Left ventricle myocardium inferior (tissue), 1 donor: Measurements from ENCODE around the gene RPN2. TPM values are rescaled to one million over a fixed set of nuclear protein-coding genes. Genes with fewer than 3 reads are reported as not detected.

ENCODE experiments used
- DNase-seq: peaks from one replicate; pipeline ENCODE4 v3.0.0-alpha.2; 2020
- H3K27ac ChIP-seq: fragments of 200-600 bp; replicated peaks from 2 replicates; pipeline ENCODE4 v1.8.0; 2021
- H3K27me3 ChIP-seq: fragments of 200-600 bp; 2 replicates; pipeline ENCODE4 v1.8.0; 2021; ENCODE audit warnings: low read depth
- H3K36me3 ChIP-seq: fragments of 200-600 bp; 2 replicates; pipeline ENCODE4 v1.8.0; 2021
- H3K4me1 ChIP-seq: fragments of 200-600 bp; 2 replicates; pipeline ENCODE4 v1.8.0; 2021
- H3K4me3 ChIP-seq: fragments of 200-600 bp; 2 replicates; pipeline ENCODE4 v1.8.0; 2021; ENCODE audit warnings: mild to moderate bottlenecking, moderate library complexity
- H3K9me3 ChIP-seq: fragments of 200-600 bp; replicated peaks from 2 replicates; pipeline ENCODE4 v1.8.0; 2021
- CTCF ChIP-seq: fragments of 200-600 bp; IDR thresholded peaks from 2 replicates; pipeline ENCODE4 v1.8.0; 2021; ENCODE audit warnings: antibody characterized with exemption, mild to moderate bottlenecking, borderline replicate concordance
- intact Hi-C: fragments of 100-400 bp; cut with micrococcal nuclease; formaldehyde crosslinking; loops from one replicate; pipeline ENCODE4 v1.11.0; 2022
- total RNA-seq: library from RNA; stranded (reverse); fragmentation: NEBNext Ultra II Directional; extraction: Animal tissue kit (Norgen Biotek cat#: 25700); gene quantifications from one replicate; pipeline ENCODE4 v1.2.1, GENCODE V29; 2021
- donor health status: DM: no; HTN: yes; CAD: no; lungs with severe emphysema.

Gene RPN2
- total RNA-seq, 1 donor from 2014 or later, result 81.4 TPM

GRCh38 chr20:37179683-37180524, 774 bp downstream of the RPN2 start:
- intact Hi-C loops, result no loop called here

GRCh38 chr20:37185686-37186085, 6.6 kb downstream of the RPN2 start:
- intact Hi-C loops, result no loop called here
- Histone ChIP-seq H3K27me3 (no peaks in the 10 kb centered on the region), H3K27ac (no peak overlapping the region), H3K9me3 (no peaks in the 10 kb centered on the region), H3K36me3 (peaks cover 45% of the 10 kb centered on the region), H3K4me3 (no peak overlapping the region), H3K4me1 (peaks cover 32% of the 10 kb centered on the region)
- no peak for TF ChIP-seq CTCF
- DNase-seq, result no peak

More at GRCh38 chr20:37179683-37180524, 774 bp downstream of the RPN2 start:
- no peak for DNase-seq
- no peaks in the 10 kb centered on the region for H3K27me3 ChIP-seq
- peaks cover 53% of the 10 kb centered on the region for H3K4me1 ChIP-seq
- H3K9me3 ChIP-seq, result no peaks in the 10 kb centered on the region
- peaks cover 15% of the 10 kb centered on the region for H3K36me3 ChIP-seq
- no peak for TF ChIP-seq CTCF
- H3K4me3 ChIP-seq, result peak overlapping the region; percentile 76
- peak overlapping the region; percentile 98 for H3K27ac ChIP-seq

- no peak for DNase-seq
- no peak for TF ChIP-seq CTCF
- Histone ChIP-seq H3K4me1 (peaks cover 47% of the 10 kb centered on the region), H3K36me3 (peaks cover 42% of the 10 kb centered on the region), H3K9me3 (no peaks in the 10 kb centered on the region), H3K27ac (no peak overlapping the region), H3K4me3 (no peak overlapping the region), H3K27me3 (no peaks in the 10 kb centered on the region)
- intact Hi-C loops, result no loop called here
These were observed 9.7 kb downstream of the RPN2 start for GRCh38 chr20:37188787-37189186.

- Histone ChIP-seq H3K4me1 (peaks cover 46% of the 10 kb centered on the region), H3K36me3 (peaks cover 34% of the 10 kb centered on the region), H3K27ac (no peak overlapping the region), H3K9me3 (no peaks in the 10 kb centered on the region), H3K27me3 (no peaks in the 10 kb centered on the region), H3K4me3 (no peak overlapping the region)
- intact Hi-C loops, result no loop called here
- no peak for DNase-seq
- no peak for TF ChIP-seq CTCF
These were observed 10.4 kb downstream of the RPN2 start for GRCh38 chr20:37189416-37190016.

GRCh38 chr20:37190354-37191112, 11.4 kb downstream of the RPN2 start:
- TF ChIP-seq CTCF, result no peak
- Histone ChIP-seq H3K9me3 (no peaks in the 10 kb centered on the region), H3K36me3 (peaks cover 24% of the 10 kb centered on the region), H3K27ac (no peak overlapping the region), H3K27me3 (no peaks in the 10 kb centered on the region), H3K4me3 (no peak overlapping the region), H3K4me1 (peaks cover 55% of the 10 kb centered on the region)
- DNase-seq, result no peak
- intact Hi-C loops, result no loop called here
